GM21447 (cell line): ENCODE results near the gene KAZN.

Source experiments
- ATAC-seq: cut with Tn5 transposase; IDR thresholded peaks from one replicate; pipeline ENCODE4 v1.9.1; 2021; ENCODE audit not compliant: unreplicated experiment

Gene KAZN

DNA sequence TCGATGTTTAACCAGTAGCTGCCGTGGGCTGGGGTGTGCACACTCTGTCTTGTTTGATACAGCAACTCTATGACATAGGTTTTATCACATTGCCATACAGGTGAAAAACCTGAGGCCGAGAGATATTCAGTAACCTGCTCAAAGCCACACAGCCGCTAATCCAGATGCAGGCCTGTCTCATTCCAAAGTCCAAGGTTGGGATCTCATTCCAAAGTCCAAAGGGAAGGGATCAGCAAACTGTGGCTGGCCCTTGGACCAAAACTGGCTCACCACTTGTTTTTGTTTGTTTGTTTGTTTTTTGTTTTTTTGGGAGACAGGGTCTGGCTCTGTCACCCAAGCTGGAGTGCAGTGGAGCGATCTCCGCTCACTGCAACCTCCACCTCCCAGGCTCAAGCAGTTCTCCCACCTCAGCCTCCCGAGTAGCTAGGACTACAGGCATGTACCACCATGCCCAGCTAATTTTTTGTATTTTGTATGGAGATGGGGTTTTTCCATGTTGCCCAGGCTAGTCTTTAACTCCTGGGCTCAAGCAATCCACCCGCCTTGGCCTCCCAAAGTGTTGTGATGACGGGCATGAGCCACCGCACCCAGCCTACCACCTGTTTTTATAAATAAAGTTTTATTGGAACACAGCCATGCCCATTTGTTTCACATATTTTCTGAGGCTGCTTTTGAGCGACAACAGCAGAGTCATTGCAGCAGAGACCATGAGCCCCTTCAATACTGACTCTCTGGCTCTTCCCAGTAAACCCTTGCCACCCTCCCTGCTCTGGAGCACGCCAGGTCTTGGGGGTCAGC lies 391.6 kb downstream of the KAZN start:
- no peak for ATAC-seq

DNA sequence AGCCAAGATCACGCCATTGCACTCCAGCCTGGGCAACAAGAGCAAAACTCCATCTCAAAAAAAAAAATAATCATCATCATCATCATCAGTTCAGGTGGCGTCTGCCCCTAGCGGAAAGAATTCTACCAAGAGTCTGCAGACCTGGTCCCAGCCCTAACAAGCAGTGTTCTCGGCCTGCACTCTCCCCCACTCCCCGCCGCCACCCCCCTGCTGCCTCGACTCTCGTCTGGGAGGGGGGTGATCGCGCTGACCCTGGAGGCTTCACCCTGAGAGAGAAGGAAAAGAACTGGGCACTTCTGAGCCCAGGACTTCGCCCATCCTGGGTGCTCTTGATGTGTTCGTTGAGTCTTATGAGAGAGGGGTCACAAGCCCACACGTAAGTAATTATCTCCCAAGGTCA lies 394.9 kb downstream of the KAZN start:
- ATAC-seq, result no peak

DNA sequence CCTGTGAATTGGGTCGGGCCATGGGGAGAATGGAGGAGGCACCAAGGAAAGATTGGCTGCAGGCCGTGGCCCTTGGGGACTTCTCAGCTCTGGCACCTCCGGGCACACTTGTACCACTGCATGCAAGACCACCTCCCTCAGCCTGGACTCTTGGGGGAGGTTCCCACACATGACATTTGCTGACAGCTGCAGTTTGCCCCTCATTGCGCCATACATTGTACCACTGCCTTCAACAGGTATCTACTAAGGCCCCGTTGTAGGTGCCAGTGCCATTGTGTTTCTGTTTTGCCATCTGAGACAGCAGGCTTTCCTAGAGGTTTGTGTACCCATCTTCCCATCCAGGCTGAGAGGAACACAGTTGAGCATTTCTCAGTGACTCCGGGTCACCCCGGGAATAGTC lies 395.7 kb downstream of the KAZN start:
- ATAC-seq, result no peak

DNA sequence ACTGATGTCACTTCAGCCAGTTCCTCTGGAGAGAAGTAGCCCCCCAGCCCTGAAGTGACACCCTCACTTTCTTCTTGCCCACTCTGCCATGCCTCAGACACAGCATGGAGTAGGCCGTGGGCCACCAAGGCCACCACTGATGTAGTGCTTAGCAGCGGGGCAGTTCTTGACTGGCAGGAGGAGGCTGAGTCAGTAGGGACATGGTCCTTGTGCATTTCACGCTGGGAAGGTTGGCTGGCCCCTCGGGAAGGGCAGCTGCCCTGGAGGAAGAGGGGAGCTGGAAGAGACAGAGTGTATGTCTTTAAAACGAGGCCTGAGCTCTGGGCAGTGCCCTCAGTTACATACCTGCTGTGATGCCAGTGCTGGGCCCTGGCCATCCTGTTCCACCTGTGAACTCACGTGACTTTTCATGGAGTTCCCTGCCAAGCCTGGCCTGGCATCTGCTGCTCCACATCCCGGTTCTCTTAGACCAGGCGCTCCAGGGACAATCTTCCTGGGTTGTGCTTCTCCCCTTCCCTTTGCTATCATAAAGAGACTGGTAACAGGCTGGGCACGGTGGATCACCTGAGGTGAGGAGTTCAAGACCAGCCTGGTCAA lies 396.5 kb downstream of the KAZN start:
- no peak for ATAC-seq

DNA sequence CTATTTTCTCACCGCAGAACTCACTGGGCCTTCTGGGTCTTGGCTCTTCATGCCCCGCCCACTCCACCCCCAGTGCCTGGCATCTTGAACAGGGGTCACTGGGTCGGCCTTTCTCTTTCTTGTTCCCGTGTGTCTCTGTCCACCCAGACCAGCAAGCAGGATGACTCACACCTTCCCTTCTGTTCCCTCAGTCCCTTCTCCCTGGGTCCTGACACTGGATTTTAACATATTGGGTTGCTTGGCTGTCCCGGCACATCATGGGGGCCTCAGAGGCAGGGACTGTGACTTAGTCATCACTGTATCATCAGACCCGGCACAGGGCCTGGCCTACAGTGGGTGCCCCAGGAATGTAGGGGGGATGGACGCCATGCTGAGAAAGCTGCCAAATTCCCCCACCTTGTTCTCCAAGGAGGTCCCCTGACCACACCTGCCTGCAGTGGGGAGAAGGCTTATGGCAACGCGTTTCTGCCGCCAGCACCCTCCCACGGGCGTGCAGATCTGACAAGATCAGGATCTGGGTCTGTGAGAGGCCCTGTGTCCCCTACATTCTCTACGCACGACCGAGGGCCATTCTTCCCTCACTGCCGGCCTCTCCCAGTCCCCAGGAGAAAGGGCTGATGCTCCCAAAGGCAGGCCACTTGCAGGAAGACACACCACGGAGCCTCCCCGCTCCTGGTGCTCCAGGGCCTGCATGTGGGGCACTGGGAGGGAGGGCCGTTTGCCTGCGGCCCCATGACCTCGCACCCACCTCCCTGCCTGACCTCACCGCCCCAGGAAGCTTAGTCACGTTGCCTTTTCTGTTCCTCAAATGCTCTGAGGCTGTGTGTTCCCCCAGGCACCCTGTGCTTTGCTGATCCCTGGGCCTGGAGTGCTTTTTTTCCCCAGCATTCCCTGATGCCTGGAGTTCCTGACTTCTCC lies 397.9 kb downstream of the KAZN start:
- no peak for ATAC-seq

DNA sequence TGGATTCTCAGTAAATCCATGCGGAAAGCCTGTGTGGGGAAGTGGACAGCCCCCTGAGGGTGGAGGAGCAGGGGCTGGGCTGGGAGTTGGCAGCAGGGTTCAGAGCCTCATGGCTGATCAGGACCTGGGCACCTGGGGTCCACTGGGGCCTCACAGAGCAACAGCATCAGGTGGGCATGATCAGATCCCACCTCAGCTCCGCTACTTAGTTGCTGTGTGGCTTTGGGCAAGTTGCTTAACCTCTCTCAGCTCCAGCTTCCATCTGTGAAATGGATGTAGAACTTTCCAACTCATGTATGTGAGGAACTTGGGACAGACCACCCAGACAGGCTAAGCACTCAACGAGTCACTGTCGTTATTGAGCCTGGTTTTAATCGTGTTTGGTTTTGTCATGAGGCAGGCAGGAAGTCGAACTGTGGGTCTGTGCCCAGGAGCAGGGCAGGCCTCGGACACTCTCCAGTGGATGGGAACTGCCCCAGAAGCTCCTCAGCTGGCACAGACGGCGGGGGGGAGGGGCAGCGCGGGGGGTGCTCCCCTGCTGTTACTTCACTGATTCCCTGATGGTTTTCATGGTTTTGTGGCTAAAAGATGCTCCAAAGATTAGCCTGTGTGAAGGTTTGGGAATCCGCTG lies 399.3 kb downstream of the KAZN start:
- no peak for ATAC-seq

DNA sequence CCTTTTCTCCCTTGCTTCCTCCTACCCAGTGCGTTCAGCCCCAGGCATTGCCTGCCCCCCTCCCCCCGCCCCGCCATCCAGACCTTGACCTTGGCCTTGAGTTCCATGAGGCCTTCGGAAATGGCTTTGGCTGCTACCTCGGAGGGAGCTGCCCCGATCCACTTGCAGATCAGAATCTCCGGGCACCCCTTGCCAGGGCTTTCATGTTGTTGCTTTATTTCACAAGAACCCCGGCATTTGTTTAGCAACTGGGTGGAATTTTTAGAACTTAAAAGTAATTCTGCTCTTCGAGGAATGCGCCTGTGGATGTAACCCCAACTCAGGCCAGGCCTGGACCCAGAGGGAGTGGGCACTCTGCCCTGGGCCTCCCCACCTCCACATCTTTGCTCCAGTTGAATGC lies 401.0 kb downstream of the KAZN start:
- ATAC-seq, result no peak

DNA sequence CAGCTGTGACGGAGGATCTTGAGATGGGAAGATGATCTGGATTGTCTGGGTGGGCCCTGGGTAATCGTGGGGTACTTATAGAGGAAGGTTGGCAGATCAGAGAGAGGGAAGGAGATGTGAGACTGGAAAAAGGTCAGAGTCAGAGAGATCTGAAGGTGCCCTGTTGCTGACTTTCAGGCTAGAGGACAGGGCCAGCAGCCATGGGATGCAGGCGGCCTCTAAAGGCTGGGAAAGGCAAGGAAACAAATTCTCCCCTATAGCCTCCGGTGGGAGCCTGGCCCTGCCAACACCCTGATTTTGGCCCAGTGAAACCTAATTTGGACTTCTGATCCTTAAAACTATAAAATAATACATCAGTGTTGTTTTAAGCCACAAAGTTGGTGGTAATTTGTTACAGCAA lies 401.5 kb downstream of the KAZN start:
- no peak for ATAC-seq

DNA sequence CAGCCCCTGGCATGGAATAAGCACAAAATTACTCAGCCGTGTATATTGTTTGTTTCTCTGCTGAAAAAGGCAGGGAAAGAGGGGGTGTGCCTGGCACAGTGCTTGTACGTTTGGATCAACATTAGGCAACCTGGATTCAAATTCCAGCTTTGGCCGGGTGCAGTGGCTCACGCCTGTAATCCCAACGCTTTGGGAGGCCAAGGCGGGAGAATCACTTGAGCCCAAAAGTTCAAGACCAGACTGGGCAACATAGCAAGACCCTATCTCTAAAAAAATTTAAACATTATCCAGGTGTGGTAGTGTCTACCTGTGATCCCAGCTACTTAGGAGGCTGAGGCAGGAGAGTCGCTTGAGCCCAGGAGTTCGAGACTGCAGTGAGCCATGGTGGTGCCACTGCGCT lies 402.2 kb downstream of the KAZN start:
- no peak for ATAC-seq

DNA sequence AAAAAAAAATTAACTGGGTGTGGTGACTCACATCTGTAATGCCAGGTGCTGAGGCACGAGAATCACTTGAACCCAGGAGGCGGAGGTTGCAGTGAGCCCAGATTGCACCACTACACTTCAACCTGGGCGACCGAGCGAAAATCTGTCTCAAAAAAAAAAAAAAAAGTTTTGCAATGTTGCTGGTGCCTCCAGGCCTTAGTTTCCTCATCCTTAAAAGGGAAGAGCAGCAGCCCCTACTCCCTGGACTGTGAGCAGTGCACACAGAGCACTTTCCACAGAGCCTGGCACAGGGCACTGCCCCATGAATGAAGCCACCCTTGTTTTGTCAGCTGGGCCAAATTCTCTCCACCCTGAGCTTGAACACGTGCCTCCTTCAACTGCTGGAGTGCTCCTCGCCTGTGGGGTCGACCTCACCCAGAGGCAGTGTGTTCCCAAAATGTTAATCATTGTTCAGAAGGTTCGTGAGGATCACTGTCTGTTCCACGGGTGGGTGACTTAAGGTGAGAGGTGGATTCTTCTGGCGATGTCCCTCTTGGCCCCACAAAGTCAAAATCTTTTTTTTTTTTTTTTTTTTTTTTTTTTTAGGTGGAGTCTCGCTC lies 402.9 kb downstream of the KAZN start:
- no peak for ATAC-seq

DNA sequence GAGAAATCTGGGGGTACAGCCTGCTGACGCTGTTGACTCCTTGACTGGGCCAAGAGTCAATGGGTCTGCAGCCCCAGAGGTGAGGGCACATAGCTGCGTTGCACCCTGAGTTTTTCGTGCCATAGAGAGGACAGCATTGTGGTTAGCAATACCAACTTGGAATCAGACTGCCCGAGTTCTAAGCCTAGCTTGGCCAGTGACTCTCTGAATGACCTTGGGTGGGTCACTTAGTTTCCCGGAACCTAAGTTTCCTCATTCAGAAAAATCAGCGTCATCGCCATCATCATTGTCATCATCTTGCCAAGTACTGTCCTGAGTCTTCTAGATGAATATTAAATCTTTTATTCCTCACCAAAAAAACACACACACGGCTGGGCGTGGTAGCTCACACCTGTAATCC lies 403.8 kb downstream of the KAZN start:
- no peak for ATAC-seq

DNA sequence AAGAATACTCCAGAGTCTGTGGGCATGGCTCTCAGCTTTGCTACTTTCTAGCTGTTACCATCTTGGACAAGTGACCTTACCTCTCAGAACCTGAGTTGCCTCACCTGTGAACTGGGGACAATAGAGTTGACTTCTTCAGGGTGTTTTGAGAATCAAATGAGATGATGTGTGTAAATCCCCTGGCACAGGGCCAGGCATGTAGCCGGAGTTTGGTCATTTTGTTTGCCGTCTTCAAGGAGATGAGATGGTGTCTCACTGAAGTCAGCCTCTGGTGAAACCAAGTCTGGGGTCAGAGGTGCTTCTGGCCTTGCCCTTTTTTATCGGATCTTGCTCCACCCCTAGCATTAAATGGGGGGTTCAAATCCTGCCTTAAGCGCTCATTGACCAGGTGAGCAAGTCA lies 405.9 kb downstream of the KAZN start:
- ATAC-seq, result no peak

DNA sequence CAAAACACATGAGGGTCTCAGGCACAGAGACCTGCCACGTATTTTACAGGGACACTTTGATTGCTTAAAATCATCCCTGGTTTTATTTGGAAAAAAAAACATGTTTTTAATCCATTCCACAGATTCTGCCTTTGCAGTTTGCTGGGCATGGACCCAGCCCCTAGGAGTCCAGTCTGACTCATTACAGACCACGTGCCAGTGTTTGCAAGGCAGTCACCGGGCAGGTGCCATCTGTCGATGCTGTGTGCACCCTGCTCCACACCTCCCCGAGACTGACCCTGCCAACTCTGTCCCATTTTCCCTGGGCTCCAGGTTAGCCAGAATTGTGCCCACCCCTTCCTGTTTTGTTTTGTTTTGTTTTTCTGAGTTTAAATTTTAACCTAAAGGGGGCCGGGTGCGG lies 406.6 kb downstream of the KAZN start:
- no peak for ATAC-seq

DNA sequence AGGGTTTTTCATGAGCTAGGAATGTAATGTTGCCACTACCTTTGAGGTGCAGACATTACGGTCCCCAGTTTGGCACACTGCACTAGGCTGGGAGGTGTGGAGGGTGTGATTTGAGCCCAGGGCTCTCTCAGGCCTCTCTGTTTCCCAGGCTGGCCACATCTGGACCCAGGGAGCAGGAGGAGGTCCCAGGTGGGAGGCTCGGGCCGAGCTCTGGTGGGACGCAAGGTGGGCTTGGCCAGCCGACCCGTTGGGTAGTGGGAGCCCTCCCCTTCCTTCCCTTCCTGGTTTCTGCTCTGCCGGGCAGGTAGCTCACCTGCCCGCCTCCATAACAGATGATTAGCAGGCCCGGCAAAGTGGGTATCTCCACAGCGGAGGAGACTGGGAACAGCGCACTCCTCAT lies 408.9 kb downstream of the KAZN start:
- no peak for ATAC-seq

DNA sequence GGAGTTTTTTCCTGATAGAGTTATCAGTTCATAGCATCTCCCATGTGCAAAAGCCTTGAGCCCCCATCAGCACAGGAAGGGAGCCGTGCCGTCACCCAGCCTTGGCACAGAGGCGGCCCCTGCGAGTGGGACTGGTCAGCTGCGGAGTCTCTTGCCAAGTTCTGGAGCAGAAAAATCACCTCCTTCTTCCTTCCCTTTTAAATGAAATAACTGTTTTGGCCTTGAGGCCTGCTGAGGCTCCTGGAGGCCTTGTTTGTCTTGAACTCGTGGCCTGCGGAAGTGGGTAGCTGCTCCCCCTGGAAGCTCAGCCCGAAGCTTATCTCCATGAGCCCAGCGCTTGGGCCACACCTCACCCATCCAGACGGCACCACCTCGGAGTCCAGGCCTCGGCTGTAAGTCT lies 409.4 kb downstream of the KAZN start:
- ATAC-seq, result no peak

DNA sequence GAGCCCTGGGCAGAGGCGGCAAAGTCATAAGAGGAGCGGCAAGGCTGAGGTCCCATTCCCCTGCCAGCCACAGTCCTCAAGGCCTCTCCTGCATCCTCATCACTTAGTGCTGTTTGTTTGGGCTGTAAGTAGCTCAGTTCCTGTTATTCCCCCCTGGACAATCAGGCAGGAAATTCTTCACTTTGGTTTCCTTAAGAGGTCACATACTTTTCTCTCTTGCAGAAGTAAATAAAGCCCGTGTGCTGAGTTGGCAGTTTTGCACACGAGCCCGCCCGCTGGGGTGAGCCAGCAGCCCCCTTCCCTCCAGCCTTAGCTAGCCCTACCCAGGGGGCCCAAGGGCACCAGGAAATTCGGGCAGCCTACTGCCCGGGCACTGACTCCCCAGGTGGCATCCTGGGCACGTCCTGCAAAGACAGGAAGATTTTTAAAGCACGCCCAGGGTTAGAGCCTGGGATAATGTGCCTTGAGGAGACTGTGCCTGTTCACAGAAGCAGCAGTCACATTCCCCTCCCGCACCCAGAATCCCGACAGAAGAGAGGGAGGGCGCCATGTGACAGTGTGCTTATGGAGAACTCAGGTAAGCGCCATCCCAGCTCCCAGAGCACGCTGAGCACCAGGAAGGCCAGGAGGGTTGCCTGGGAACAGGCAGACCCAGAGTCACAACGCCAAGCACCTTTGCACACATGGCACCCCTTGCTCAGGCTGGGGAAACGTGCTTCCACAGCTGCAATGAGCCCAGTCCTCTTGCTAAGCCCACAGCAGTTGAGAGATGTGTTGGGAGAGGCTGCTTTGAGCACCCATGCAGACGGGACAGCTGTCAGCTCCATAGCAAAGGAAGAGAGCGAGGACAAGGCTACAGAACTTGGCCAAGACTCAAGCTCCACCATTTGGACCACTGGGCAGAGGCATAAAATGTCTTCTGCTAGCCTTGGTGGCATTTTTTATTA lies 410.6 kb downstream of the KAZN start:
- ATAC-seq, result no peak

DNA sequence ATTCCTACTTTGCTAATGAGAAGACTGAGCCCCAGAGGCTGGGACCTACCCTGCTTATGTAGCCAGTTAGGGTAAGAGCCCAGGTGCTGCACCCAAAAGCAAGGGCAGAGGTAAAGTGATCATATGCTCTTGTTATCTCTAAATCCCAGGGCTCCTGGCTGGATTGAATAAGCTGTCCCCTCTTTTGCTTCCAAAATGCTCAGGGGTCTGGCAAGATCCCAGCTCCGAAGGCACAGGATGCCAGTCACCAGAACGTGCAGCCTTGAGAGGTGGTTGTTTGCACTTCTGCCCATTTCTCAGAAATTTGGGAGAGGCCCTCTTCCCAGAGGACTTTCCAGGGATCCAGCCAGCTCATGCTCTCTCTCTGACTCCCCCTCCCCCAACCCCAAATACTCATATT lies 412.7 kb downstream of the KAZN start:
- no peak for ATAC-seq

DNA sequence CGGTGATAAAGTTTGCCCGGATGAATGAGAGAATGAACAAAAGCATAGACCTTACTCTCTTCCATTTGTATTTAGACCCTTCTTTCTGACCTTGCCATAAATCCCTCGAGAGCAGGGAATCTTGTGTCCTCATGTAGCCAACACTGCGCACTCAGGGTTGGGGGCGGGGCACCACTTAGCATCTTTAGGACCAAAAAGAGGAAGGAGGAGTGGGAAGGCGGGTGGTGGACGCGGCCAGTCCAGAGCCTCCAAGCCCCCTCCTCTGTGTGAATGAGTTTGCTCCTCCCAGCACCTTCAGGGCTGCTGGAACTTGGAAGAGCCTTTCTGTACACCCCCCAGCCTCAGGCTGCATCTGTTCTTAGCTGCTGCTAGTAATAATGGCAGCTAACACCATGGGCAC lies 413.2 kb downstream of the KAZN start:
- ATAC-seq, result no peak

DNA sequence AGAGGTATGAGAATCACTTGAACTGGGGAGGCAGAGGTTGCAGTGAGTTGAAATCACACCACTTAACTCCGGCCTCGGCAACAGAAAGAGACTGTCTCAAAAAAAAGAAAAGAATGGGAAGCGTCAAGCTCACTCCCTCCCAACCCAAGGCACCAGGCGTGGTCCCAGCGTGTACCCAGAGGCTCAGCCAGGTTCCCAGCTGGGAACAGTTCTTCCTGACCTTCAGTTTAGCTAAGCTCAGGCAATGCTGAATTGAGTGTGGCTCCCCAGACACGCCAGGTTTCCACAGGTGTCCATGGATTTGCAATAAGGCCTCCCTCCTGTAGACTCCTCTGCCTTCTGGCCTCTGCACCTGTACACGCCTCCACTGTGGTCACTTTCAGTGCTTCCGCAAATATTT lies 414.3 kb downstream of the KAZN start:
- ATAC-seq, result no peak

DNA sequence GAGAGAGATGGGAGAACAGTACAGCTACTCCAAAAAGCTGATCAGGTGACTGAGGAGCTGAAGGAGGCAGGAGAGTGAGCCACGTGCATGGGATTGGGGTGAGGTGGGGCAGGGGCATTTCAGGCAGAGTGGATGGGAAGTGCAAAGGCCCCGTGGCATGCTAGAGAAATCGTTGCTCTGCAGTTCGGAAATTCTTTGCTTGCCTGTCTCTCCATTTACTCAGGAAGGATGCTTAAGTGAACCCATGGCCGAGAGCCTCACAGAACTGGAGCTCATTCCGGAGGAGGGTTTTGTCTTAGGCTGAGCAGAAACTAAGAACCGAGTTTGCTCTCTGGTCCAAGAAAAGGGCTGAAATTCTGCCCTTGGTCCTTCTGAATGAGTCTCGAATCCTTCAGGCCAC lies 415.3 kb downstream of the KAZN start:
- no peak for ATAC-seq
